NCI-H2171 treated with DMSO at 0.1 percent for 48 hours (cell line): ENCODE results near the gene GATD1.

Experiments
- DNase-seq: peaks from one replicate; lab custom pipeline; 2025; lab: John Stamatoyannopoulos, UW

The GATD1 gene

DNA sequence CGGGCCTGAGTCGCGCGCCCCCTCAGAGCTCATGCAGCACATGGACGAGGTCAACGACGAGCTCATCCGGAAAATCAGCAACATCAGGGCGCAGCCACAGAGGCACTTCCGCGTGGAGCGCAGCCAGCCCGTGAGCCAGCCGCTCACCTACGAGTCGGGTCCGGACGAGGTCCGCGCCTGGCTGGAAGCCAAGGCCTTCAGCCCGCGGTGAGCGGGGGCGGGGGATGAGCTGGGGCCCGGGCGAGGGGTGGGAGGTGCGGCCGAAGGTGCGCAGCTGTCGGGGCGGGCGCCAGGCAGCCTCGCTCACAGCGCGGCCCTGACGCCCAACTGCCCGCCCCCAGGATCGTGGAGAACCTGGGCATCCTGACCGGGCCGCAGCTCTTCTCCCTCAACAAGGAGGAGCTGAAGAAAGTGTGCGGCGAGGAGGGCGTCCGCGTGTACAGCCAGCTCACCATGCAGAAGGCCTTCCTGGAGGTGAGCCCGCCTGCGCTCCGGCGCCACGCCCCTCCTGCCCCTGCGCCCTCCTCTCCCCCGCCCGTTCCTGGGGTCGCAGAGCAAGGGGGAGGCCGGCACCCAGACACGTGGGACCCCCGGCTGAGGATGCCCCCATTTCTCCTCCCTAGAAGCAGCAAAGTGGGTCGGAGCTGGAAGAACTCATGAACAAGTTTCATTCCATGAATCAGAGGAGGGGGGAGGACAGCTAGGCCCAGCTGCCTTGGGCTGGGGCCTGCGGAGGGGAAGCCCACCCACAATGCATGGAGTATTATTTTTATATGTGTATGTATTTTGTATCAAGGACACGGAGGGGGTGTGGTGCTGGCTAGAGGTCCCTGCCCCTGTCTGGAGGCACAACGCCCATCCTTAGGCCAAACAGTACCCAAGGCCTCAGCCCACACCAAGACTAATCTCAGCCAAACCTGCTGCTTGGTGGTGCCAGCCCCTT is 50.7 kb downstream of the GATD1 start:
- peak; percentile 18 for DNase-seq

DNA sequence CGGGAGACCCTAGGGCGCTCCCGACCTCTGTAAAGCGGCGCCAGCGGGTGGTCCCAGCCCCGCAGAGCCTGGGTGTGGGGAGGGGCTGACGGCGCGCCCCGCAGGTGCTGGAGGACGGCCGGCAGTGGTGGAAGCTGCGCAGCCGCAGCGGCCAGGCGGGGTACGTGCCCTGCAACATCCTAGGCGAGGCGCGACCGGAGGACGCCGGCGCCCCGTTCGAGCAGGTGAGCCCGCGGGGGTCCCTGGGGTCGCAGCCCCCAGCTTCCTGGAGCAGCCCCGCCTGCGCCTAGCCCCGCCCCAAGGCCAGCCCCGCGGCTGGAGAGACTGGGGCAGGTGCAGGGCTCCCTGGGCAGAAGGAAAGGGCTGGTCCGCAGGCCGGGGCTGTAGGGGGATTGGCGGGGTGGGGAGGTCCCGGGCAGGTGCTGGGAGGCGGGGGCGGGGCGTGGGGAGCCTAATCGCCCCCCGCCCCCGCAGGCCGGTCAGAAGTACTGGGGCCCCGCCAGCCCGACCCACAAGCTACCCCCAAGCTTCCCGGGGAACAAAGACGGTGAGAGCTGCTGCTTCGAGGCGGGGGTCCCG is 51.6 kb downstream of the GATD1 start:
- DNase-seq, result no peak

DNA sequence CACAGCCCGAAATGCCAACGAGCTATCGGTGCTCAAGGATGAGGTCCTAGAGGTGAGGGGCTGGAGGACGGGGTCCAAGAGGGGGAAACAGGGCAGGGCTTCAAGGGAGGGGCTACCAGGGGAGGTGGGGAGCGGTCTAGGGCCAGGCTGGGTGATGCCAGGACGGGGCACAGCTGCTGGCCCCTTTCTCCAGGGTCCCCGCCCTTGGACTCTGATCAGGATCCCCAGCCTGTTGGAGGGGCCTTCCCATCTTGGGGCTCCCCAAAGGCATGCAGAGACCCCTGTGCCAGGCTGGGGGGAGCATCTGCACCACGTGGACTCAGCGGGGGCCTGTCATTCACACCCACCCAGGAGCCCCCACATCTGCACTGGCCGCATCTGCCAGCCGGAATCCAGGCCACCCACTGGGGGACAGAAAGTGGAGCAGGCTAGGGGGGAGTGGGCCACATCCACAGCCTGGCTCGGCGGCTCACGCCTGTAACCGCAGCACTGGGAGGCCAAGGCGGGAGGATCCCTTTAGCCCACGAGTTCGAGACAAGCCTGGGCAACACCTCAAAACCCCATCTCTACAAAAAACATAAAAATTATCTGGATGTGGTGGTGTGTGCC is 52.4 kb downstream of the GATD1 start:
- no peak for DNase-seq

DNA sequence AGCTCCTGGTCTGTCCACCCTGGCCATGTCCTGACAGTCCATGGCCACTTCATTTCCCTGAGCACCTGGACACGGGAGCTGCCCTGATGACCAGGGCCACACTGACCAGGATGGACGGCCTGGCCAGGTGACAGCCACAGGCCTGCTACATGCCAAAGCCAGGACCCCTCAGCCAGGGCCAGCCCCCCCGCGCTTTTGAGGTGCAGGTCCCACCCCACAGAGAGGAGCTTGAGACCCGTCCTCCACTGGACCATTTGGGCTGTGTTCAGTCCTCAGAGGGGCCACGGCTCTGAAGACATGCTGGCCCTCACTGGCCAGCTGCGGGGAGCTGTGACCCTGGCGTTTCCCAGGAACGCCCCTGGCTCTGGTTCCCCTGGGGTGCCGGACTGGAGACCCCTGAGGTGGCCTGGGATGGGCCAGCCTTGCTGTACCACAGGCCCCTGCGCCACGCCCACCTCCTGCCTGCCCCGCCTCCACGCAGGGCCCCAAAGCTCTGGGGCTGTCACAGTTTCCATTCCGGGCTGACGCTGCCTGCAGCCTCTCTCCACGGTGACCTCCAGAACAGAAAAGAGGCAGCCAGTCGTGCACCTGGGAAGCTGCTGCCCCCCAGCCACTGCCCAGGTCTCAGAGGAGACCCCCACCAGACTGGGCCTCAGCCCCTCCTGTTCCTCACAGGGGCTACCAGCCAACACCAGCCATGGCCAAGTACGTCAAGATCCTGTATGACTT is 53.1 kb downstream of the GATD1 start:
- no peak for DNase-seq

DNA sequence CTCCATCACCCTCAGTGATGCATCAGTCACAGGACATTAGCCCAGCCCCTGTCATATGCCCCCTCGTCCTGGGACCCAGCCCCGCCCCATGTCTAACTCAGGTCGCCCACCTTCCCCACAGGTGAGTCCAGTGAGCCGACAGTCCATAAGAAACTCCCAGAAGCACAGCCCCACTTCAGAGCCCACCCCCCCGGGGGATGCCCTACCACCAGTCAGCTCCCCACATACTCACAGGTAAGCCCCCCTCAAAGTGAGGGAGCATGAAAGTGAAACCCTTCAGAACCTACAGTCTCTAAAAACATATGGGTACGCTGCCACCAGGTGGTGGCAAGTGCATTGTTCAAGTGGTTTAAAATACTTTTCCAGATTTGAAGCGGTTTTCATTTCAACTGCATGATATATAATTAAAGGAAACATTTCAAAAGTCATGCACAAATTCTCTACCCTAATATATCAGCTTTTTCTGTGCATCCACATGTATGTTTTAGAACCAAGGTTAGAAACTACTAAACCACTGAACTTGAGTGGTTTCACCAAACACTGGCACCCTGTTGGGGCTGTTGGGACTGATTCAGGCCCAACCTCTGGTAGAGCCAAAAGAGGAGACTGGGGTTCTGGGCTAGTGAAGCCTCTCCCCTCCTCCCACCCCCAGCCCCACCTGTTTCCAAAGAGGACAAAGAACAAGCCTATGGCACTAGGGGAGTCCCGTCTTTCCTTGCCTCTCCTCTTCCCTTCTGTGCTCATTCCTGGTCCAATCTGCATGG is 54.0 kb downstream of the GATD1 start:
- peak; percentile 5 for DNase-seq

DNA sequence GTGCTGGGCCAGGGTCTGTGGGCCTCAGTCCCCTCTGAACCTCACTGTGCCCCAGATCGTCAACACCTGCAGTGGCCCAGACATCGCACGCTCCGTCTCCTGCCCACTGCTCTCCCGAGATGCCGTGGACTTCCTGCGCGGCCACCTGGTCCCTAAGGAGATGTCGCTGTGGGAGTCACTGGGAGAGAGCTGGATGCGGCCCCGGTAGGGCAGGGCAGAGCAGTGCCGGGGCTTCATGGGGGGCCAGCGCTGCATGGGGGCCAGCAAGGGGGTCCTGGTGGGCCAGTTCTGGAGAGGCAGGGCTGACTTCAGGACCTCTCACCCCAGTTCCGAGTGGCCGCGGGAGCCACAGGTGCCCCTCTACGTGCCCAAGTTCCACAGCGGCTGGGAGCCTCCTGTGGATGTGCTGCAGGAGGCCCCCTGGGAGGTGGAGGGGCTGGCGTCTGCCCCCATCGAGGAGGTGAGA is 54.9 kb downstream of the GATD1 start:
- DNase-seq, result no peak

DNA sequence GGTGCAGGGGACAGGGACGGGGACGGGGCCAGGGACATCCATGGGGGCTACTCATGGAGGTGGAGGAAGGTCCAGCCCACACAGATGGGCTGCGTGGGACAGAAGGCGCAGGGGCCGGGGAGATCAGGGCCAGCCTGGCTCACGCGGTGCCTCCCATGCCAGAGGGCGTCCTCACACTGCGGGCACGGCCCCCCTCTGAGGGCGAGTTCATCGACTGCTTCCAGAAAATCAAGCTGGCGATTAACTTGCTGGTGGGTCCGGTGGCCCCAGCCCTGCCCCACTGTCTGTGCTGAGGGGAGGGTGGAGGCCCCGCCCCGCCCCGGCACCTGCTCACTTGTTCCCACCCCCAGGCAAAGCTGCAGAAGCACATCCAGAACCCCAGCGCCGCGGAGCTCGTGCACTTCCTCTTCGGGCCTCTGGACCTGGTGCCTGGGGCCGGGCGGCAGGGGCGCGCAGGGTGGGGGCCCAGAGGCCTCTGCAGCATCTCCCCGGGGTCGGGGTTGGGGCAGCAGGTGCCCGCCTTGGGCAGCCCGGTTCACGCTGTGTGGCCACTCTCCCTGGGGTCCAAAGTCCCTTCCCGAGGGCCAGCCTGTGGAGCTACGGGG is 55.4 kb downstream of the GATD1 start:
- DNase-seq, result no peak

DNA sequence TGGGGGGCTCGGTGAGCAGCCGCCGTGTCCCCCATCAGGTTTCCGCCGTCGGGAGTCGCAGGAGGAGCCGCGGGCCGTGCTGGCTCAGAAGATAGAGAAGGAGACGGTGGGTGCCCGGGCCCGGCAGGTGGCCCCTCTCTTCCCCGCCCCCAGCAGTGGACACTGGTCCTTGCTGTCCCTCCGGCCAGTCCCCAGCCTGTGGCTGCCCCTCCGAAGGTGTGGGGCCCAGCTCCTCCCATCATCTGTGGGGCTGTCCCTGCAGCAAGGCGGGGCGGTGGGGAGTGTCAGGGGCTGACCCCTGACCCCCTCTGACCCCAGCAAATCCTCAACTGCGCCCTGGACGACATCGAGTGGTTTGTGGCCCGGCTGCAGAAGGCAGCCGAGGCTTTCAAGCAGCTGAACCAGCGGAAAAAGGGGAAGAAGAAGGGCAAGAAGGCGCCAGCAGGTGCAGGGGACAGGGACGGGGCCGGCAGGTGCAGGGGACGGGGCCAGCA is 56.0 kb downstream of the GATD1 start:
- DNase-seq, result no peak

DNA sequence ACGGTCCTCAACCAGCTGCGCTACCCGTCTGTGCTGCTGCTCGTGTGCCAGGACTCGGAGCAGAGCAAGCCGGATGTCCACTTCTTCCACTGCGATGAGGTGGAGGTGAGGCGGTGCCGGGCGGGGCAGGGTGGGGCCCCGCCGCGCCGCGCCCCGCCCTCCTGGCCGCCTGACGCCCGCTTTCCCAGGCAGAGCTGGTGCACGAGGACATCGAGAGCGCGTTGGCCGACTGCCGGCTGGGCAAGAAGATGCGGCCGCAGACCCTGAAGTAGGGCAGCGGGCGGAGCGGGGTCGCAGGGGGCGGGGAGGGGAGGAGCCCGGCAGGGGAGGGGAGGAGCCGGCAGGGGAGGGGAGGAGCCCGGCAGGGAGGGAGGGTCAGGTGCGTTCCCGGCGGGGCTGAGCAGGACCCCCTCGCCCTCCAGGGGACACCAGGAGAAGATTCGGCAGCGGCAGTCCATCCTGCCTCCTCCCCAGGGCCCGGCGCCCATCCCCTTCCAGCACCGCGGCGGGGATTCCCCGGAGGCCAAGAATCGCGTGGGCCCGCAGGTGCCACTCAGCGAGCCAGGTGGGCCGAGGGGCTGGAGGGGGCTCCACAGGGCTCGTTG is 56.5 kb downstream of the GATD1 start:
- DNase-seq, result no peak

DNA sequence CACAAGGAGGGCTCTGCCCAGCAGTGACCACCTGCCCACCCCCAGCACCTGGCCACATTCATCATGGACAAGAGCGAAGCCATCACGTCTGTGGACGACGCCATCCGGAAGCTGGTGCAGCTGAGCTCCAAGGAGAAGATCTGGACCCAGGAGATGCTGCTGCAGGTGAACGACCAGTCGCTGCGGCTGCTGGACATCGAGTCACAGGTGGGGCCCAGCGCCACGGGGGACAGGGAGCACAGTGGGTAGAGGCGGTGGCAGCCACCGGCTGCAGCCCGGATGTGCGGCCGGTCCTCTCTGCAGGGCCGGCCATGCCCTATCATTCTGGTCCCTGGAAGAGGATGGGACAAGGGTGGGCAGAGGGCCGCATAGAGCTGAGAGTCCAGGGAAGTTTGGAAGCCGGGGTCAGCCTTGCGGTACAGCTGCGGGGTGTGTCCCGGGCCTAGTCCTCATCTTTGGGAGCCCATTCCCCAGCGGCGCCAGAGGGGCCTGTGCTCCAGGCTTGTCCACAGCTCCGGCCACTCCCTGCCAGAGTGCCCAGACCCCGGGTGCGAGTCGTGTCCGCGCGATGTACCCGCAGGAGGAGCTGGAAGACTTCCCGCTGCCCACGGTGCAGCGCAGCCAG is 57.2 kb downstream of the GATD1 start:
- DNase-seq, result no peak

DNA sequence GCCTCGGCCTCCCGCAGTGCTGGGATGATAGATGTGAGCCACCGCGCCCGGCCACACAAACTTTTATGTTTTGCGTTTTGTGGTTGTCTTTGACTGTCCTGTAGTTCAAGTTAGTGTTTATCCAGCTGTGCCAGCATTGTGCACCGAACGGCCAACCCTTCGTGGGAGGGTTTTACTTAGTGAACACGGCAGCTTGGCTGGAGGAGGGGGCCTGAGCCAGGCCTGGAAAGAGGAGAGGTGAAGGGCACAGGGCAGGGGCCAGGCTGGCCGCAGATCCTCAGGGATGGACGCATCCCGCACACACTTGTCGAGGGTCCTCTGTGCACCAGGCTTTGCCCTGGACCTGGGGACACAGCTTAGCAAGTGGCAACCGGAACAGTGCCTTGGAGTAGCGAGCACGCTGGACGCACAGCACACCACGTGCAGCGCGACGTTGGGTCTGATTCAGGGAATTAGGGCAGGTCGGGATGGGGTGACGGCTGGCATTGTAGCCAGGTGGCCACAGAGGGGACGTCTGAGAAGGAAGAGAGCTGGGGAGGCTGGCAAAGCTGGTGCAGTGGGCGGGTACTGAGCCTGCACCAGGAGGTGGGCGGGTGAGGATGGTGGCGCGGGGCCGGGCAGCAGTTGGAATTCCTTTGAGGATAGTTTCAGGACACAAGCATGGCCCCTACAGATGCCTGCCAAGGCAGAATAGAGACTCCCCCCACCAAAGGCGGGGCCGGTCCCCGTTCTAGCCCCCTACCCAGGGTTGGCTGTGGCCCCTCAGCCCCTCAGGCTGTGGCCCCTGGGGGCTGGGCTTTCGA is 57.9 kb downstream of the GATD1 start:
- DNase-seq, result no peak
